Astrocyte of the spinal cord (primary cell): ENCODE data around the gene SERPINB6.

Source experiments
- DNase-seq: peaks from one replicate; pipeline ENCODE4 v3.0.0; 2011; ENCODE audit warnings: low read depth, low spot score
- H3K4me3 ChIP-seq: 2 replicates; pipeline ENCODE4 v1.5.1; 2011; ENCODE audit warnings: low read depth, mild to moderate bottlenecking, low read length, moderate library complexity
- CTCF ChIP-seq: IDR thresholded peaks from 2 replicates; pipeline ENCODE4 v1.5.1; 2012; ENCODE audit warnings: low read depth, mild to moderate bottlenecking, low read length, inconsistent platforms
- in situ Hi-C: cut with HindIII; loops from 2 replicates; pipeline ENCODE4 v1.10.0; 2017; ENCODE audit warnings: low sequenced_read_pairs

The SERPINB6 gene

GRCh38 chr6:2900821-2901644 lies 70.3 kb downstream of the SERPINB6 start:
- no peak overlapping the region for H3K4me3 ChIP-seq
- TF ChIP-seq CTCF, result no peak
- in situ Hi-C loops, result no loop called here
- DNase-seq, result no peak

GRCh38 chr6:2900221-2900807 lies 71.1 kb downstream of the SERPINB6 start:
- H3K4me3 ChIP-seq, result no peak overlapping the region
- no peak for DNase-seq
- in situ Hi-C loops, result no loop called here
- TF ChIP-seq CTCF, result no peak

GRCh38 chr6:2899596-2899995 lies 71.8 kb downstream of the SERPINB6 start:
- H3K4me3 ChIP-seq, result no peak overlapping the region
- in situ Hi-C loops, result no loop called here
- DNase-seq, result no peak
- no peak for TF ChIP-seq CTCF
